Stimulated activated CD8-positive, alpha-beta memory T cell treated with anti-CD3 and anti-CD28 coated beads, Interleukin-4, amount 100 ng/mL, for 1 hour (primary cell): ENCODE data around the gene FXYD7.
"Not testable (repeated sequence)": the region's sequence is repeated elsewhere in the genome, so short reads cannot be mapped to it uniquely, and the experiment has no call there.

Source experiments
- DNase-seq, 2 donors: peaks; one replicate each; pipeline ENCODE4 v3.0.0-alpha.2; 2020; ENCODE audit warnings: low read depth in 2 of 2, low spot score in 1 of 2

FXYD7 gene

GRCh38 chr19:35143231-35143715 lies at the start of gene FXYD7:
TSS of gene FXYD7 (plus strand) at chr19:35143255. CDS start at chr19:35143334, 79 bp downstream.
- DNase-seq: no peak

- DNase-seq: no peak
These were observed 49.6 kb upstream of the FXYD7 start for GRCh38 chr19:35093430-35093829.

- no peak for DNase-seq
These were observed 49.0 kb upstream of the FXYD7 start for GRCh38 chr19:35093941-35094647.

GRCh38 chr19:35094656-35095055 lies 48.4 kb upstream of the FXYD7 start:
- no peak for DNase-seq

- DNase-seq: no peak
These were observed 47.2 kb upstream of the FXYD7 start for GRCh38 chr19:35095667-35096368.

GRCh38 chr19:35098413-35099049 lies 44.5 kb upstream of the FXYD7 start:
- no peak for DNase-seq

GRCh38 chr19:35099155-35099896 lies 43.7 kb upstream of the FXYD7 start:
- no peak for DNase-seq

GRCh38 chr19:35099897-35100275 lies 43.2 kb upstream of the FXYD7 start:
- no peak for DNase-seq

- no peak for DNase-seq
These were observed 42.2 kb upstream of the FXYD7 start for GRCh38 chr19:35100588-35101533.

GRCh38 chr19:35101949-35102348 lies 41.1 kb upstream of the FXYD7 start:
- not testable (repeated sequence) for DNase-seq

- not testable (repeated sequence) for DNase-seq
These were observed 39.4 kb upstream of the FXYD7 start for GRCh38 chr19:35103614-35104013.

- no peak for DNase-seq
These were observed 38.7 kb upstream of the FXYD7 start for GRCh38 chr19:35104361-35104760.

GRCh38 chr19:35105047-35105410 lies 38.0 kb upstream of the FXYD7 start:
- no peak for DNase-seq

- DNase-seq: no peak
These were observed 37.4 kb upstream of the FXYD7 start for GRCh38 chr19:35105411-35106290.

- no peak for DNase-seq
These were observed 36.8 kb upstream of the FXYD7 start for GRCh38 chr19:35106291-35106583.

GRCh38 chr19:35106898-35107541 lies 36.0 kb upstream of the FXYD7 start:
- DNase-seq: no peak

GRCh38 chr19:35107545-35107944 lies 35.5 kb upstream of the FXYD7 start:
- no peak for DNase-seq

GRCh38 chr19:35108730-35109129 lies 34.3 kb upstream of the FXYD7 start:
- no peak for DNase-seq
